Progenitor cell of endocrine pancreas (in vitro differentiated cells): ENCODE results near the gene PIAS2. TPM values are rescaled to one million over a fixed set of nuclear protein-coding genes. Genes with fewer than 3 reads are reported as not detected.

Experiments
- DNase-seq: peaks from one replicate; pipeline ENCODE4 v3.0.0; 2021; ENCODE audit warnings: low spot score; ENCODE audit not compliant: unreplicated experiment
- H3K27ac Mint-ChIP-seq: 2 replicates; pipeline ENCODE4 v1.8.0; 2021; ENCODE audit warnings: mild to moderate bottlenecking, moderate library complexity, mixed read lengths
- H3K27me3 Mint-ChIP-seq: 2 replicates; pipeline ENCODE4 v1.8.0; 2021; ENCODE audit warnings: mixed read lengths
- H3K36me3 Mint-ChIP-seq: 2 replicates; pipeline ENCODE4 v1.8.0; 2022; ENCODE audit warnings: mixed read lengths; ENCODE audit not compliant: insufficient read depth
- H3K4me1 Mint-ChIP-seq: 2 replicates; pipeline ENCODE4 v1.8.0; 2021; ENCODE audit warnings: low read depth, mixed read lengths
- H3K4me3 Mint-ChIP-seq: 2 replicates; pipeline ENCODE4 v1.8.0; 2021; ENCODE audit warnings: low read depth, mild to moderate bottlenecking, moderate library complexity, mixed read lengths
- H3K9me3 Mint-ChIP-seq: 2 replicates; pipeline ENCODE4 v1.8.0; 2021; ENCODE audit warnings: low read depth, mixed read lengths
- total RNA-seq: library from RNA; stranded (reverse); gene quantifications from 2 replicates; pipeline ENCODE4 v1.2.1, GENCODE V29; 2021
- TF ChIP-seq, protein P1 (sequence below): fragments of 200-600 bp; sonication (generic); IDR thresholded peaks from one replicate; pipeline ENCODE4 v1.5.0; 2021; ENCODE audit warnings: antibody characterized with exemption, mild to moderate bottlenecking; ENCODE audit not compliant: unreplicated experiment

PIAS2 gene
- total RNA-seq, 1 donor from 2014 or later, result 36.3 TPM

DNA sequence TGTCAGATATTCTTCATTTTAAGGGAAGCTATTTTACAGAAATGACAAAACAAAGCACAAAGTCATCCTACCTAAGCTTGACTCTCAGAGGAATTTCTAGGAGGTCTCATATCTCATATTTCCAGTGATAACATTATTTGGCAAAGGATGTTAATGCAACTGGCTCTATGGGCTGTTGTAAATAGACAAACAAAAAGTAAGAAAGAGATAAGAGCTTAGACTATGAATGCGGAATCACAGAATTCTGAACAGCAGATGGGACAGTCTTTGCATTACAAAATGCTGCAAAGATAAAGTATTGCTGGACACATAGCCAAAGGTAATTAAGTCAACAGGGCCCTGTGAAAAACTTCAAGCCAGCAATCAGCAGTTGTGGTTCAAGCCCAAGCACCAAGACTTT, 23.9 kb downstream of the PIAS2 start:
- Mint-ChIP-seq H3K9me3 (peaks cover 19% of the 10 kb centered on the region), H3K27me3 (no peaks in the 10 kb centered on the region), H3K4me3 (no peak overlapping the region), H3K36me3 (peaks cover 32% of the 10 kb centered on the region), H3K4me1 (peaks cover 7% of the 10 kb centered on the region), H3K27ac (no peak overlapping the region)
- TF ChIP-seq, protein P1, sequence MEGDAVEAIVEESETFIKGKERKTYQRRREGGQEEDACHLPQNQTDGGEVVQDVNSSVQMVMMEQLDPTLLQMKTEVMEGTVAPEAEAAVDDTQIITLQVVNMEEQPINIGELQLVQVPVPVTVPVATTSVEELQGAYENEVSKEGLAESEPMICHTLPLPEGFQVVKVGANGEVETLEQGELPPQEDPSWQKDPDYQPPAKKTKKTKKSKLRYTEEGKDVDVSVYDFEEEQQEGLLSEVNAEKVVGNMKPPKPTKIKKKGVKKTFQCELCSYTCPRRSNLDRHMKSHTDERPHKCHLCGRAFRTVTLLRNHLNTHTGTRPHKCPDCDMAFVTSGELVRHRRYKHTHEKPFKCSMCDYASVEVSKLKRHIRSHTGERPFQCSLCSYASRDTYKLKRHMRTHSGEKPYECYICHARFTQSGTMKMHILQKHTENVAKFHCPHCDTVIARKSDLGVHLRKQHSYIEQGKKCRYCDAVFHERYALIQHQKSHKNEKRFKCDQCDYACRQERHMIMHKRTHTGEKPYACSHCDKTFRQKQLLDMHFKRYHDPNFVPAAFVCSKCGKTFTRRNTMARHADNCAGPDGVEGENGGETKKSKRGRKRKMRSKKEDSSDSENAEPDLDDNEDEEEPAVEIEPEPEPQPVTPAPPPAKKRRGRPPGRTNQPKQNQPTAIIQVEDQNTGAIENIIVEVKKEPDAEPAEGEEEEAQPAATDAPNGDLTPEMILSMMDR, result no peak
- DNase-seq, result no peak

DNA sequence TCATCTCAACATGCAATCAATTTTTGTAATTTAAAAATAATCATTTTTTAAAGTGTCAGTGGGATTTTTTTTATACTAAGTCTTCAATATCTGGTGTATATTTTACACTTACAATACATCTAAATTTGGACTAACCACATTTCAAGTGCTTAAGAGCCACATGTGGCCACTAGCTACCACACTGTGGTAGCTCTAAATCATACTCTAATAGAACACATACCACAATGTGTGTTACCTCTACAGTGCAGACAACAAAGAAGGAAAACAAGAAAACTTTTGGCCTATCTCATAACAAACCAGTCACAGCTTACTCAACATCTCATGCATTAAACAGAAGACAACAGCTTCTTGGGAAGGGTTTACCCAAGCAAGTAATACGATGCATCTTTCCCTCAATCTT, 24.5 kb downstream of the PIAS2 start:
- Mint-ChIP-seq H3K4me1 (peaks cover 7% of the 10 kb centered on the region), H3K9me3 (peaks cover 21% of the 10 kb centered on the region), H3K27me3 (no peaks in the 10 kb centered on the region), H3K27ac (peak overlapping the region; percentile 38), H3K36me3 (peaks cover 36% of the 10 kb centered on the region), H3K4me3 (no peak overlapping the region)
- TF ChIP-seq, protein P1, result no peak
- DNase-seq, result no peak

DNA sequence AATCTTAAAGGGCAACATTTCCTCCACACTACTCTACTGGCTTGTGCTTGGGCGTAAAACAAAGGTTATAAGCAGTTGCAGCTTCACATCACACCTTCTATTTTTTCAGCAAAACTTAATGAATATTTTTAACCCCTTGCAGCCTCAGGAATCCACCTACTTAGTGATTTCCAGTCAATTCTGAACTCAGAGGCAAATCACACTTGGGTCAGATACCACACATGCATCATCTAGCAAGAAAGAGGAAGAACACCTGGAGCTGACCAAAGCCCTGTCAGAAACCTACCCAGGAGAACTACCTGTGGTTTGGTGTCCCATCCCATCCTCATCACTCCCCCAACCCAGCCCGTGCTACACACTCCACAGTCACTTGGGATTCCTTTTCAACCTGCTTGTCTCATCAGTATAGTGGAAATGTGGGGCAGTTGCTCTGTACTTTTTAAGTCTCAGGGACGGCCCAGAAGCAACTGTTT, 25.5 kb downstream of the PIAS2 start:
- H3K4me3 Mint-ChIP-seq, result no peak overlapping the region
- TF ChIP-seq, protein P1, result no peak
- H3K9me3 Mint-ChIP-seq, result peaks cover 28% of the 10 kb centered on the region
- peaks cover 7% of the 10 kb centered on the region for H3K4me1 Mint-ChIP-seq
- peaks cover 41% of the 10 kb centered on the region for H3K36me3 Mint-ChIP-seq
- no peaks in the 10 kb centered on the region for H3K27me3 Mint-ChIP-seq
- H3K27ac Mint-ChIP-seq, result no peak overlapping the region
- DNase-seq, result no peak

DNA sequence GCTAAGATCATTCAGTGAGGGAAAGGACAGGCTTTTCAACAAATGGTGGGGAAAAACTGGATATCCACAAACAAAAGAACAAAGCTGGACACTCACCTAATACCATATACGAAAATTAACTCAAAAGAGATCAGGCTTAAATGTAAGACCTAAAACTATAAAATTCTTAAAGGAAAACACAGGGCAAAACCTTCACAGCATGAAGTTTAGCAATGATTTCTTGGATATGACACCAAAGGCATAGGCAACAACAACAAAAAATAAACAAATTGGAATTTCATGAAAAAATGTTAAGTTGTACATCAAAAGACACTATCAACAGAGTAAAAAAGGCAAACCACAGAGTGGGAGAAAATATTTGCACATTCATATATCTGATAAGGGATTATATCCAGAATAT, 28.3 kb downstream of the PIAS2 start:
- Mint-ChIP-seq H3K36me3 (peaks cover 37% of the 10 kb centered on the region), H3K27ac (no peak overlapping the region), H3K4me1 (peaks cover 6% of the 10 kb centered on the region), H3K27me3 (no peaks in the 10 kb centered on the region), H3K4me3 (no peak overlapping the region), H3K9me3 (peaks cover 28% of the 10 kb centered on the region)
- no peak for DNase-seq
- TF ChIP-seq, protein P1, result no peak

DNA sequence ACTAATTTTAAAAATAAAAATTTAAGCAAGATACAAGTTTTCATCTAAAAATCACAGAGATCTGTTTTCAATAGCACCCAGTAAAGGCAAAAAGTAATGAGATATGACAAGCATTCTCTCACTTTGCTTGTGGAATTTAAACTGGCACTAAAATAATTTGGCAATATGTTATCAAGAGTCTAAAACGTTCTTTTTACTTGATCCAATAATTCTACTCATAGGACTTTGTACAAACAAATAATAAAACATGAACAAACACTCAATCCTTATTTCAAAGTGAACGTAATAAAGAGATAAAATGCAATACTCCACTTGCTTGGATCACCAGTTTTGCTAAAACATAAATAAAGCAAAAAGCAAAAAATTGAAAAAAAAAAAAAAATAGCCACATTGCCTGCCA, 30.4 kb downstream of the PIAS2 start:
- peaks cover 28% of the 10 kb centered on the region for H3K9me3 Mint-ChIP-seq
- no peaks in the 10 kb centered on the region for H3K27me3 Mint-ChIP-seq

More for the DNA sequence above, 30.4 kb downstream of the PIAS2 start:
- no peak for DNase-seq
- no peaks in the 10 kb centered on the region for H3K4me1 Mint-ChIP-seq
- TF ChIP-seq, protein P1, result no peak
- no peak overlapping the region for H3K27ac Mint-ChIP-seq
- no peak overlapping the region for H3K4me3 Mint-ChIP-seq
- peaks cover 38% of the 10 kb centered on the region for H3K36me3 Mint-ChIP-seq
